Memory B cell (primary cell): ENCODE results near the gene AMER3.
A peak's percentile ranks its signal among the peaks of the same experiment; 100 is the strongest.
"Not testable (repeated sequence)": the region's sequence is repeated elsewhere in the genome, so short reads cannot be mapped to it uniquely, and the experiment has no call there.

Experiments used
- ATAC-seq: fragments of 150-1000 bp; cut with Tn5 transposase; 2 replicates; pipeline ENCODE4 v1.10.0; 2021; ENCODE audit warnings: low read depth, mild to moderate bottlenecking, moderate library complexity
- DNase-seq, 2 donors: peaks; one replicate each; pipeline ENCODE4 v3.0.0; 2022; ENCODE audit warnings: low spot score in 2 of 2
- H3K27ac Mint-ChIP-seq: one replicate; pipeline ENCODE4 v1.8.0; 2022; ENCODE audit warnings: mild to moderate bottlenecking, moderate library complexity, mixed read lengths
- H3K27me3 Mint-ChIP-seq: one replicate; pipeline ENCODE4 v1.8.0; 2022; ENCODE audit warnings: mixed read lengths
- H3K36me3 Mint-ChIP-seq: one replicate; pipeline ENCODE4 v1.8.0; 2022; ENCODE audit warnings: mild to moderate bottlenecking, mixed read lengths
- H3K4me1 Mint-ChIP-seq: one replicate; pipeline ENCODE4 v1.8.0; 2022; ENCODE audit warnings: mixed read lengths
- H3K4me3 Mint-ChIP-seq: one replicate; pipeline ENCODE4 v1.8.0; 2022; ENCODE audit warnings: mild to moderate bottlenecking, moderate library complexity, mixed read lengths
- H3K9me3 Mint-ChIP-seq: one replicate; pipeline ENCODE4 v1.8.0; 2022; ENCODE audit warnings: mixed read lengths

AMER3 gene

GRCh38 chr2:130755256-130756052 is at the start of gene AMER3:
AMER3 (plus strand) TSS chr2:130755540; CDS start chr2:130762073, 6,533 bp downstream.
- DNase-seq (no peak), ATAC-seq (peak; percentile 8)
- H3K4me3 Mint-ChIP-seq: peak within 1 kb of the TSS; percentile 51
- peaks cover 23% of the 10 kb centered on the region for H3K27me3 Mint-ChIP-seq
- H3K4me1 Mint-ChIP-seq: peaks cover 3% of the 10 kb centered on the region
- H3K36me3 Mint-ChIP-seq: no peaks in the 10 kb centered on the region
- no peaks in the 10 kb centered on the region for H3K9me3 Mint-ChIP-seq
- H3K27ac Mint-ChIP-seq: no peak within 1 kb of the TSS

GRCh38 chr2:130714795-130715194 is 40.5 kb upstream of the AMER3 start:
- H3K36me3 Mint-ChIP-seq, ATAC-seq, H3K9me3 Mint-ChIP-seq, H3K27me3 Mint-ChIP-seq, DNase-seq, H3K4me1 Mint-ChIP-seq, H3K4me3 Mint-ChIP-seq, H3K27ac Mint-ChIP-seq: not testable (repeated sequence)

DNA sequence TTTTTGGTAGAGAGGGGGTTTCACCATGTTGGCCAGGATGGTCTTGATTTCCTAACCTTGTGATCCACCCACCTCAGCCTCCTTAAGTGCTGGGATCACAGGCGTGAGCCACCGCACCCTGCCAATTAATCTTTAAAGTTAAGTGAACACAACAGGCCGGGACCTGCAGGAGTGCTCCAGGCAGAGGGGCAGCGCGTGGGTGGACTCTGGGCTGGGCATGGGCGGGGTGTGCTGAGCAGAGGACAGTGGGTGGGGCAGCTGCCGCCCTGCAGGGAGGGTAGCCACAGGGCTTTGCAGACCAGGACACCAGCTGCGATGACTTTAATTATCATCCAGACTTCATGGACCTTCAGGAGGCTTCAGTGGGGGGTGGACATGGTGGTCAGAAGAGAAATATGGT is 35.3 kb upstream of the AMER3 start:
- ATAC-seq (no peak), DNase-seq (no peak)
- no peaks in the 10 kb centered on the region for H3K36me3 Mint-ChIP-seq
- peaks cover 3% of the 10 kb centered on the region for H3K9me3 Mint-ChIP-seq
- H3K27me3 Mint-ChIP-seq: peaks cover 6% of the 10 kb centered on the region
- H3K4me1 Mint-ChIP-seq: no peaks in the 10 kb centered on the region
- H3K4me3 Mint-ChIP-seq: no peak overlapping the region
- H3K27ac Mint-ChIP-seq: no peak overlapping the region

GRCh38 chr2:130720528-130720927 is 34.8 kb upstream of the AMER3 start:
- H3K27ac Mint-ChIP-seq: no peak overlapping the region
- no peaks in the 10 kb centered on the region for H3K4me1 Mint-ChIP-seq
- ATAC-seq (no peak), DNase-seq (no peak)
- H3K4me3 Mint-ChIP-seq: no peak overlapping the region
- peaks cover 3% of the 10 kb centered on the region for H3K9me3 Mint-ChIP-seq
- no peaks in the 10 kb centered on the region for H3K36me3 Mint-ChIP-seq
- H3K27me3 Mint-ChIP-seq: peaks cover 6% of the 10 kb centered on the region

DNA sequence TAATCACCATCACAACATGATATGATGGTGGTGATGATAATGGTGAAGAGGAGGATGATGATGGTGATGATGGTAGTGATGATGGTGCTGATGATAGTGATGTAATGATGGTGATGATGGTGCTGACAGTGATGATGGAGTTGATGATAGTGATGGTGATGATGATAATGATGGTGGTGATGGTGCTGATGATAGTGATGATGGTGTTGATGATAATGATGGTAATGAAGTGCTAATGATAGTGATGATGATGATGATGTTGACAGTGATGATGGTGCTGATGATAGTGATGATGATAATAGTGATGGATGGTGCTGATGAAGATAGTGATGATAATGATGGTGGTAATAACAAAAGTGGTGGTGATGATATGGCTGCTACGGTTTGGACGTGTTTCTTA is 30.9 kb upstream of the AMER3 start:
- ATAC-seq (no peak), DNase-seq (no peak)
- peaks cover 8% of the 10 kb centered on the region for H3K27me3 Mint-ChIP-seq
- H3K4me3 Mint-ChIP-seq: no peak overlapping the region
- H3K4me1 Mint-ChIP-seq: peaks cover 5% of the 10 kb centered on the region
- peaks cover 3% of the 10 kb centered on the region for H3K9me3 Mint-ChIP-seq
- no peak overlapping the region for H3K27ac Mint-ChIP-seq
- H3K36me3 Mint-ChIP-seq: no peaks in the 10 kb centered on the region

DNA sequence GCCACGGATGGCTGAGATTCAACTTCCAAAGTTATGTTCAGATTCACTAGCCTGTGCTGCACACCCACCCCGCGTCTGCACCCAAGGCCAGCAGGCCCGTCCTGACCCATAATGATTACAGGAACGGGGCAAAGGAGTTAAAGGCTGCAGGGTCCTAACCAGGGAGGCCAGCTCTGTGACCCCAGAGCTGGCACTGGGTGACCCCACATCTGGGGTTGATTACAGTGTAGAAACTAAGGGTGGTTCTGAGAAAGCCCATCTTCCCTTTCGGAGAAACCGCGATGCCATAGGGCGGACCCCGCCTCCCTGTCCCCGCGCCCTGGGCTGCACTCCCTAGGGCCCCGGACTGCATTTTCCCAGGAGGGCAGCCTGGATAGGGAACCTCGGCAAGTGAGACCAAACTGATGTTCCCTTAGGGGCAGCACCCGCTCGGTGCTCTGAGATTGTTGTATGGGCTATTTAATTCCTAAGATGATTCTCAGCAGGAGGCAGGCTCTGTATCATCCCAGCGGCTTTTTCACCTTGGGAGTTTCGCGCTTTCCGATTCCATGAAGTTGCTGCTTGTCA is 28.6 kb upstream of the AMER3 start:
- Mint-ChIP-seq H3K36me3 (no peaks in the 10 kb centered on the region), H3K9me3 (peaks cover 3% of the 10 kb centered on the region), H3K27me3 (peaks cover 6% of the 10 kb centered on the region), H3K27ac (peak overlapping the region; percentile 58), H3K4me1 (peaks cover 7% of the 10 kb centered on the region), H3K4me3 (peak overlapping the region; percentile 82)
- DNase-seq: no peak
- ATAC-seq: no peak

GRCh38 chr2:130727286-130727924 is 27.9 kb upstream of the AMER3 start:
- Mint-ChIP-seq H3K27me3 (peaks cover 5% of the 10 kb centered on the region), H3K27ac (peak overlapping the region; percentile 58), H3K4me3 (peak overlapping the region; percentile 82), H3K4me1 (peaks cover 7% of the 10 kb centered on the region), H3K36me3 (no peaks in the 10 kb centered on the region), H3K9me3 (peaks cover 1% of the 10 kb centered on the region)
- peak; percentile 93 for ATAC-seq
- peak; percentile 80 to 86 for DNase-seq

DNA sequence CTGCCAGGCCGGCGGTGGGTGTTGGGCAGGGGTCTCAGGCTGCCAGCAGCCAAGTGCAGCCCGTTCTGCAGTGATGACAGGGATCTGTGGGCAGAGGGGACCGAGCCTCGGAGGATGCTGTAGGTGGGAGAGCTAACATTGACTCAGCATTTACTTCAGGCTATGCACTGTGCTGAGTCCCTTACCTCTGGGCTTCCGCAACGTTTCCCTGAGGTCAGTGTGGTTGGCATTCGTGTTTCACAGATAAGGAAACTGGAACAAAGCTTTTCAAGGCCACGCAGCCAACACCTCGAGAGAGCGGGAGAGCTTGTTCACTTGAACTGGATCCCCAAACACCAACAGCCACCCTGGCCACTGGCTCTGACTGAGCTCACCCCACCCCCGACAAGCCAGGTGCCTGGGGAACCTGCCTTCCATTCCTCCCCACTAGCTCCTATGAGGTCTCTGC is 27.3 kb upstream of the AMER3 start:
- Mint-ChIP-seq H3K9me3 (no peaks in the 10 kb centered on the region), H3K4me3 (peak overlapping the region; percentile 54), H3K27ac (peak overlapping the region; percentile 17), H3K36me3 (no peaks in the 10 kb centered on the region), H3K4me1 (peaks cover 7% of the 10 kb centered on the region), H3K27me3 (peaks cover 4% of the 10 kb centered on the region)
- peak; percentile 30 for ATAC-seq
- peak in 1 of 2 donors; percentile 20 for DNase-seq

DNA sequence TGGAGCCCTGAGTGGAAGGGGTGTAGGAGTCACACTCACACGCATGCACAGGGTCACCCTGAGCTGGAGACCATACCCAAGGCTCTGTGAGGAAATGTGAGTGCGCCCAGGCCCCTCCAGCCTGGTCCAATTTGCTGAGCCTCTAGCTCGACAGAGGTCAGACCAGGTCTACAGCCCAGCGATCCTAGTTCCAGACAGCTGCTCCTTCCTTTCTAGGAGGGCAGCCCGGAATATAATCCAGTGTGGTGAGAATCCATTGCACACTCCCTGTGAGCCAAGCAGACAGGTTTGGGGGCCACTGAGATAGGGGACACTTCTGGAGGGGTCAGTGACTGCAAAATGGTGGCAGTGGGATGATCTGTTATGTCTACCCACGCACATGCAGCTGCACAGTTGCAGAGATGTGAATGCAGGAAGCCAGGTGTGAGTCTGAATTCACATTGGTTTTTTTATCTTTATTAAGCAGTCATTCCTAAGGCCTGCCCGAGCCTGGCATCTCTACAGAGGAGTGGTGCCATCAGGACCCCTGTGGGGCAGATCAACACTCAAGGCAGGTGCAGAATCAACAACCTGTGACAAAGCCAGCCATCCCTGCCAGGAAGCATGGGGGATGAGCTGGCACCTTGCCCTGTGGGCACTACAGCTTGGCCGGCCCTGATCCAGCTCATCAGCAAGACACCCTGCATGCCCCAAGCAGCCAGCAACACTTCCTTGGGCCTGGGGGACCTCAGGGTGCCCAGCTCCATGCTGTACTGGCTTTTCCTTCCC is 26.6 kb upstream of the AMER3 start, which contains the start of gene GPR148:
Gene GPR148, plus strand, starts transcription at position 522 of the 768 bp plus-strand sequence. Its CDS starts 82 bp downstream, at position 604.
- no peak for ATAC-seq
- DNase-seq: no peak
- peak within 1 kb of the TSS; percentile 54 for H3K4me3 Mint-ChIP-seq
- no peaks in the 10 kb centered on the region for H3K36me3 Mint-ChIP-seq
- H3K4me1 Mint-ChIP-seq: peaks cover 7% of the 10 kb centered on the region
- H3K27me3 Mint-ChIP-seq: peaks cover 4% of the 10 kb centered on the region
- peak within 1 kb of the TSS; percentile 17 for H3K27ac Mint-ChIP-seq
- no peaks in the 10 kb centered on the region for H3K9me3 Mint-ChIP-seq

GRCh38 chr2:130729322-130730299 is 25.7 kb upstream of the AMER3 start:
- DNase-seq: no peak
- peaks cover 4% of the 10 kb centered on the region for H3K27me3 Mint-ChIP-seq
- H3K4me1 Mint-ChIP-seq: peaks cover 7% of the 10 kb centered on the region
- H3K4me3 Mint-ChIP-seq: no peak overlapping the region
- H3K9me3 Mint-ChIP-seq: peaks cover 3% of the 10 kb centered on the region
- no peak for ATAC-seq
- H3K36me3 Mint-ChIP-seq: no peaks in the 10 kb centered on the region
- no peak overlapping the region for H3K27ac Mint-ChIP-seq

- H3K36me3 Mint-ChIP-seq, H3K27me3 Mint-ChIP-seq, H3K4me3 Mint-ChIP-seq, H3K27ac Mint-ChIP-seq, ATAC-seq, H3K4me1 Mint-ChIP-seq, DNase-seq: not testable (repeated sequence)
- peaks cover 12% of the 10 kb centered on the region for H3K9me3 Mint-ChIP-seq
Measured at GRCh38 chr2:130732257-130732656, 23.1 kb upstream of the AMER3 start.

GRCh38 chr2:130735200-130735599 is 20.1 kb upstream of the AMER3 start:
- Mint-ChIP-seq H3K27ac (no peak overlapping the region), H3K4me1 (no peaks in the 10 kb centered on the region), H3K4me3 (no peak overlapping the region), H3K27me3 (no peaks in the 10 kb centered on the region), H3K36me3 (no peaks in the 10 kb centered on the region), H3K9me3 (peaks cover 12% of the 10 kb centered on the region)
- no peak for DNase-seq
- no peak for ATAC-seq

DNA sequence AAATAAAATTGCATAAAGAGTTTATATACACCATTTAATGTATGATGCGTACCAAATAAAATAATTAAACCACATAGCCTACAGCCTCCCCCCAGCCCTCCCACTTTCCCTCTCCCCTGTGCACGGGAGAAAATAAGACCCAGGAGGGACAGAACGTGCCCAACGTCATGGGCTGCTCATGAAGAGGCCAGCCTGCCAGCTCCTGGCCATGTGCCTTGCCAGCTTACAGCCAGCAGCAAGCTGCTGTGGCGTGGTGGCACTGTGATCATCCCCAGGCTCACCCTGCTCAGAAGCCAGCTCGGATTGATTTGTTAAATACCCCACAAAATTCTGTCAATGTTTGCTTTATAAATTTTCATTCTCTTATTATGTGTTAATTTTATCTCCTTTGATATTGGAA is 18.9 kb upstream of the AMER3 start:
- Mint-ChIP-seq H3K36me3 (no peaks in the 10 kb centered on the region), H3K27ac (no peak overlapping the region), H3K4me3 (no peak overlapping the region), H3K27me3 (peaks cover 3% of the 10 kb centered on the region), H3K4me1 (no peaks in the 10 kb centered on the region), H3K9me3 (peaks cover 12% of the 10 kb centered on the region)
- DNase-seq (no peak), ATAC-seq (no peak)
